Liver (tissue), 9 donors: Measurements from ENCODE around the gene LDLRAD4. TPM values are rescaled to one million over a fixed set of nuclear protein-coding genes. Genes with fewer than 3 reads are reported as not detected.
A peak's percentile ranks its signal among the peaks of the same experiment; 100 is the strongest.

Experiments
- DNase-seq: peaks from one replicate; pipeline ENCODE4 v3.0.0-alpha.2; 2017; ENCODE audit warnings: low spot score
- H3K27ac ChIP-seq, 2 donors: one replicate each; pipeline ENCODE4 v1.7.0; 2013; ENCODE audit warnings: inconsistent platforms in 2 of 2, low read length in 2 of 2, control low read depth in 1 of 2, low read depth in 1 of 2, mild to moderate bottlenecking in 1 of 2
- H3K27me3 ChIP-seq, 4 donors: one replicate each; pipeline versions ENCODE4 v1.6.1 to v1.7.0; 2013; ENCODE audit warnings: low read length in 3 of 4, inconsistent platforms in 1 of 4, mild to moderate bottlenecking in 1 of 4, moderate library complexity in 1 of 4; ENCODE audit not compliant: control insufficient read depth in 4 of 4, insufficient read depth in 4 of 4
- H3K36me3 ChIP-seq, 4 donors: one replicate each; pipeline versions ENCODE4 v1.6.1 to v1.7.0; 2013; ENCODE audit warnings: low read length in 3 of 4, mild to moderate bottlenecking in 3 of 4, low read depth in 1 of 4, moderate library complexity in 1 of 4; ENCODE audit not compliant: control insufficient read depth in 4 of 4, insufficient read depth in 3 of 4
- H3K4me1 ChIP-seq, 4 donors: one replicate each; pipeline versions ENCODE4 v1.6.1 to v1.7.0; 2013; ENCODE audit warnings: low read length in 3 of 4, mild to moderate bottlenecking in 3 of 4, moderate library complexity in 1 of 4; ENCODE audit not compliant: control insufficient read depth in 4 of 4, insufficient read depth in 4 of 4
- H3K4me3 ChIP-seq, 3 donors: one replicate each; pipeline versions ENCODE4 v1.6.1 to v1.7.0; 2013; ENCODE audit warnings: low read length in 3 of 3, control low read depth in 1 of 3, low read depth in 1 of 3, mild to moderate bottlenecking in 1 of 3
- H3K9ac ChIP-seq, 2 donors: one replicate each; pipeline ENCODE4 v1.7.0; 2013; ENCODE audit warnings: low read length in 2 of 2, mild to moderate bottlenecking in 2 of 2, moderate library complexity in 2 of 2, control low read depth in 1 of 2, low read depth in 1 of 2
- H3K9me3 ChIP-seq, 4 donors: one replicate each; pipeline versions ENCODE4 v1.6.1 to v1.7.0; 2013; ENCODE audit warnings: low read length in 3 of 4; ENCODE audit not compliant: control insufficient read depth in 4 of 4
- EGR1 ChIP-seq, 2 donors: IDR thresholded peaks; 2 replicates each; pipeline ENCODE4 v1.6.1; 2016 to 2018; ENCODE audit warnings: antibody characterized with exemption in 2 of 2, low read depth in 2 of 2
- FOXA1 ChIP-seq: IDR thresholded peaks from 2 replicates; pipeline ENCODE4 v1.6.1; 2016; ENCODE audit warnings: antibody characterized with exemption
- FOXA2 ChIP-seq: IDR thresholded peaks from 2 replicates; pipeline ENCODE4 v1.6.1; 2016; ENCODE audit warnings: antibody characterized with exemption
- GABPA ChIP-seq, 2 donors: IDR thresholded peaks in 1 of 2; conservative IDR thresholded peaks in 1 of 2; 2 replicates each; pipeline ENCODE4 v1.6.1; 2016; ENCODE audit warnings: antibody characterized with exemption in 2 of 2, mild to moderate bottlenecking in 1 of 2, moderate library complexity in 1 of 2
- HNF4A ChIP-seq, 2 donors: conservative IDR thresholded peaks; 2 replicates each; pipeline ENCODE4 v1.6.1; 2016; ENCODE audit warnings: antibody characterized with exemption in 2 of 2, mild to moderate bottlenecking in 2 of 2
- HNF4G ChIP-seq: IDR thresholded peaks from 2 replicates; pipeline ENCODE4 v1.6.1; 2016; ENCODE audit warnings: antibody characterized with exemption
- JUND ChIP-seq, 2 donors: IDR thresholded peaks; 2 replicates each; pipeline ENCODE4 v1.6.1; 2016; ENCODE audit warnings: antibody characterized with exemption in 2 of 2
- NR2F2 ChIP-seq: IDR thresholded peaks from 2 replicates; pipeline ENCODE4 v1.6.1; 2016; ENCODE audit warnings: antibody characterized with exemption
- RAD21 ChIP-seq, 2 donors: IDR thresholded peaks; 2 replicates each; pipeline ENCODE4 v1.6.1; 2016; ENCODE audit warnings: antibody characterized with exemption in 2 of 2, mild to moderate bottlenecking in 2 of 2
- RXRA ChIP-seq, 2 donors: IDR thresholded peaks; 2 replicates each; pipeline ENCODE4 v1.6.1; 2017 to 2018; ENCODE audit warnings: antibody characterized with exemption in 2 of 2, mild to moderate bottlenecking in 1 of 2
- SP1 ChIP-seq: IDR thresholded peaks from 2 replicates; pipeline ENCODE4 v1.6.1; 2018; ENCODE audit warnings: antibody characterized with exemption, mild to moderate bottlenecking
- TAF1 ChIP-seq: conservative IDR thresholded peaks from 2 replicates; pipeline ENCODE4 v1.6.1; 2016; ENCODE audit warnings: antibody characterized with exemption, mild to moderate bottlenecking
- YY1 ChIP-seq: IDR thresholded peaks from 2 replicates; pipeline ENCODE4 v1.6.1; 2016; ENCODE audit warnings: antibody characterized with exemption, mild to moderate bottlenecking
- WGBS: extraction: QIAGEN DNeasy Blood & Tissue Kit; methylation state at CpG from one replicate; pipeline ENCODE4 v1.1.7; 2013; 5-methylcytosine and 5-hydroxymethylcytosine counted together
- polyA plus RNA-seq, 2 donors: library from polyadenylated mRNA; stranded (reverse) in 1 of 2; unstranded in 1 of 2; fragments of 200-250 nt in 1 of 2; fragments of >200 nt in 1 of 2; fragmentation: Nextera tagmentation in 1 of 2; extraction: Ambion mirVana in 1 of 2; gene quantifications; one replicate each; pipeline versions ENCODE4 v1.2.1 to v1.2.3, GENCODE V29; 2013 to 2015
- total RNA-seq, 2 donors: library from RNA; depleted of rRNA; stranded (reverse); fragments of >200 nt; gene quantifications; one replicate each; pipeline ENCODE4 v1.2.3, GENCODE V29; 2014
- TF ChIP-seq, protein P1 (sequence below): IDR thresholded peaks from 2 replicates; pipeline ENCODE4 v1.6.1; 2016; ENCODE audit warnings: antibody characterized with exemption
- TF ChIP-seq, protein P2 (sequence below): fragments of 150-350 bp; IDR thresholded peaks from 2 replicates; pipeline ENCODE4 v1.5.1; 2017; ENCODE audit warnings: improper control_type of control experiment, low read depth, low read length; ENCODE audit not compliant: missing input control
- TF ChIP-seq, protein P3 (sequence below): IDR thresholded peaks from 2 replicates; pipeline ENCODE4 v1.6.1; 2016; ENCODE audit warnings: antibody characterized with exemption
- TF ChIP-seq, protein P4 (sequence below): IDR thresholded peaks from 2 replicates; pipeline ENCODE4 v1.6.1; 2016; ENCODE audit warnings: antibody characterized with exemption
- TF ChIP-seq, protein P5 (sequence below): IDR thresholded peaks from 2 replicates; pipeline ENCODE4 v1.6.1; 2016; ENCODE audit warnings: antibody characterized with exemption, mild to moderate bottlenecking
- donor health status: healthy.
- donor health status: healthy.
- donor health status: healthy.
- donor health status: healthy.
- donor health status: healthy.

LDLRAD4 gene
- total and polyA plus RNA-seq, 4 donors, result 4.8 to 41.7 (median 12.7) TPM

DNA sequence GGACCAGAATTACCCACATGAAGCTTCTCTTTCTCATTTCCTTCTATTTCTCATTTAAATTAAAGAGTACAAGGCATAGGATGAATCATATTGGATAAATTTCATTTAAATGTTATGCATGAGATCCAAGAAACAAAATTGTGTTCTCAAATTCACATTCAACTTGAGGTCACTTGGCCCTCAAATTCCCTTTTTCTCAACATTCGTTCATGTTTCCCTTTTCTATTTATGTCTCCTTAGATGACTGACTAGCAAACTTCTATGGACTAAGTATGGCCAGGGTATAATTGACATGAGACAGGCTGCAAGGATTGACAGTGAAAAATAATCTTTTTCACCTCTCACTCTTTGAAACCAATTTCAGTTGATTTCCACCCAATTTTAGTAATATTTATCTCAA, 4.0 kb upstream of the LDLRAD4 start (continued):
- no peak for TF ChIP-seq HNF4A (conservative IDR thresholded peaks at IDR 0.05)
- TF ChIP-seq, protein P1, sequence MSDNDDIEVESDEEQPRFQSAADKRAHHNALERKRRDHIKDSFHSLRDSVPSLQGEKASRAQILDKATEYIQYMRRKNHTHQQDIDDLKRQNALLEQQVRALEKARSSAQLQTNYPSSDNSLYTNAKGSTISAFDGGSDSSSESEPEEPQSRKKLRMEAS, result no peak
- no peak for TF ChIP-seq RAD21 (IDR thresholded peaks at IDR 0.05)
- no peak for TF ChIP-seq FOXA1
- TF ChIP-seq, protein P2, sequence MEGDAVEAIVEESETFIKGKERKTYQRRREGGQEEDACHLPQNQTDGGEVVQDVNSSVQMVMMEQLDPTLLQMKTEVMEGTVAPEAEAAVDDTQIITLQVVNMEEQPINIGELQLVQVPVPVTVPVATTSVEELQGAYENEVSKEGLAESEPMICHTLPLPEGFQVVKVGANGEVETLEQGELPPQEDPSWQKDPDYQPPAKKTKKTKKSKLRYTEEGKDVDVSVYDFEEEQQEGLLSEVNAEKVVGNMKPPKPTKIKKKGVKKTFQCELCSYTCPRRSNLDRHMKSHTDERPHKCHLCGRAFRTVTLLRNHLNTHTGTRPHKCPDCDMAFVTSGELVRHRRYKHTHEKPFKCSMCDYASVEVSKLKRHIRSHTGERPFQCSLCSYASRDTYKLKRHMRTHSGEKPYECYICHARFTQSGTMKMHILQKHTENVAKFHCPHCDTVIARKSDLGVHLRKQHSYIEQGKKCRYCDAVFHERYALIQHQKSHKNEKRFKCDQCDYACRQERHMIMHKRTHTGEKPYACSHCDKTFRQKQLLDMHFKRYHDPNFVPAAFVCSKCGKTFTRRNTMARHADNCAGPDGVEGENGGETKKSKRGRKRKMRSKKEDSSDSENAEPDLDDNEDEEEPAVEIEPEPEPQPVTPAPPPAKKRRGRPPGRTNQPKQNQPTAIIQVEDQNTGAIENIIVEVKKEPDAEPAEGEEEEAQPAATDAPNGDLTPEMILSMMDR, result no peak
- no peak for TF ChIP-seq YY1
- TF ChIP-seq GABPA (IDR thresholded peaks at IDR 0.05 in 1 of 2, conservative IDR thresholded peaks at IDR 0.05 in 1 of 2), result no peak

DNA sequence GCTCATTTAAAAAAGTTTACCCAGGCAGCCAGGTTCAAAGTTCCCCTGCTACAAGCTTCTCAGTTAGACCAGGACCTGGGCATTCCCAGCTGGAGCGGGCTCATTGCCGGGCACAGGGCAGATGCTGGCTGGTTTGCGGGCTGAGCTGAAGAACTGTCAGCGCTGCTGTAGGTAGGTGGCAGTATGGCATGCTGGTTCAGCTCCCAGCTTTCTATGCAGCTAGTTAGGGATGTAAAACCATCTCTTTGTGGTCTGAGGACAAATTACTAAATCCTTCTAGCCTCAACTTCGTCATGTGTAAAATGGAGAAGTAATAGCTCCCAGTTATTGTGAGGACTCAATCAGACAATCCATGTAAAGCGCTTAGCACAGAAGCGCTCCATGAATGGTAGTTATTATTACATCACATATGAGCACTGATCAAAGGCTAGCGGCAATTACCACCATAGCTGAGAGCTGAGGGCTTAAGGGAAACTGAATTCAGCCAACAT, 2.4 kb upstream of the LDLRAD4 start:
- H3K36me3 ChIP-seq, result no peaks in the 10 kb centered on the region
- H3K9ac ChIP-seq, result no peak overlapping the region
- H3K27me3 ChIP-seq, result no peaks in the 10 kb centered on the region
- TF ChIP-seq YY1 (peak; percentile 57), FOXA2 (peak; percentile 14), FOXA1 (no peak), EGR1 (IDR thresholded peaks at IDR 0.05; ENCODE audit: low read depth in 2 of 2) (no peak), RXRA (IDR thresholded peaks at IDR 0.05) (peak; percentile 77 to 82), HNF4G (peak; percentile 76), RAD21 (IDR thresholded peaks at IDR 0.05) (peak; percentile 97 to 98), HNF4A (conservative IDR thresholded peaks at IDR 0.05) (peak; percentile 91 to 92), JUND (IDR thresholded peaks at IDR 0.05) (peak in 1 of 2 donors; percentile 71), GABPA (IDR thresholded peaks at IDR 0.05 in 1 of 2, conservative IDR thresholded peaks at IDR 0.05 in 1 of 2) (no peak), NR2F2 (no peak), SP1 (peak; percentile 84), TAF1 (peak; percentile 50)
- TF ChIP-seq, protein P2, result peak; percentile 83
- TF ChIP-seq, protein P1, result peak; percentile 20
- TF ChIP-seq, protein P3, sequence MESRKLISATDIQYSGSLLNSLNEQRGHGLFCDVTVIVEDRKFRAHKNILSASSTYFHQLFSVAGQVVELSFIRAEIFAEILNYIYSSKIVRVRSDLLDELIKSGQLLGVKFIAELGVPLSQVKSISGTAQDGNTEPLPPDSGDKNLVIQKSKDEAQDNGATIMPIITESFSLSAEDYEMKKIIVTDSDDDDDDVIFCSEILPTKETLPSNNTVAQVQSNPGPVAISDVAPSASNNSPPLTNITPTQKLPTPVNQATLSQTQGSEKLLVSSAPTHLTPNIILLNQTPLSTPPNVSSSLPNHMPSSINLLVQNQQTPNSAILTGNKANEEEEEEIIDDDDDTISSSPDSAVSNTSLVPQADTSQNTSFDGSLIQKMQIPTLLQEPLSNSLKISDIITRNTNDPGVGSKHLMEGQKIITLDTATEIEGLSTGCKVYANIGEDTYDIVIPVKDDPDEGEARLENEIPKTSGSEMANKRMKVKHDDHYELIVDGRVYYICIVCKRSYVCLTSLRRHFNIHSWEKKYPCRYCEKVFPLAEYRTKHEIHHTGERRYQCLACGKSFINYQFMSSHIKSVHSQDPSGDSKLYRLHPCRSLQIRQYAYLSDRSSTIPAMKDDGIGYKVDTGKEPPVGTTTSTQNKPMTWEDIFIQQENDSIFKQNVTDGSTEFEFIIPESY, result no peak
- TF ChIP-seq, protein P4, sequence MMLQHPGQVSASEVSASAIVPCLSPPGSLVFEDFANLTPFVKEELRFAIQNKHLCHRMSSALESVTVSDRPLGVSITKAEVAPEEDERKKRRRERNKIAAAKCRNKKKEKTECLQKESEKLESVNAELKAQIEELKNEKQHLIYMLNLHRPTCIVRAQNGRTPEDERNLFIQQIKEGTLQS, result no peak
- TF ChIP-seq, protein P5, sequence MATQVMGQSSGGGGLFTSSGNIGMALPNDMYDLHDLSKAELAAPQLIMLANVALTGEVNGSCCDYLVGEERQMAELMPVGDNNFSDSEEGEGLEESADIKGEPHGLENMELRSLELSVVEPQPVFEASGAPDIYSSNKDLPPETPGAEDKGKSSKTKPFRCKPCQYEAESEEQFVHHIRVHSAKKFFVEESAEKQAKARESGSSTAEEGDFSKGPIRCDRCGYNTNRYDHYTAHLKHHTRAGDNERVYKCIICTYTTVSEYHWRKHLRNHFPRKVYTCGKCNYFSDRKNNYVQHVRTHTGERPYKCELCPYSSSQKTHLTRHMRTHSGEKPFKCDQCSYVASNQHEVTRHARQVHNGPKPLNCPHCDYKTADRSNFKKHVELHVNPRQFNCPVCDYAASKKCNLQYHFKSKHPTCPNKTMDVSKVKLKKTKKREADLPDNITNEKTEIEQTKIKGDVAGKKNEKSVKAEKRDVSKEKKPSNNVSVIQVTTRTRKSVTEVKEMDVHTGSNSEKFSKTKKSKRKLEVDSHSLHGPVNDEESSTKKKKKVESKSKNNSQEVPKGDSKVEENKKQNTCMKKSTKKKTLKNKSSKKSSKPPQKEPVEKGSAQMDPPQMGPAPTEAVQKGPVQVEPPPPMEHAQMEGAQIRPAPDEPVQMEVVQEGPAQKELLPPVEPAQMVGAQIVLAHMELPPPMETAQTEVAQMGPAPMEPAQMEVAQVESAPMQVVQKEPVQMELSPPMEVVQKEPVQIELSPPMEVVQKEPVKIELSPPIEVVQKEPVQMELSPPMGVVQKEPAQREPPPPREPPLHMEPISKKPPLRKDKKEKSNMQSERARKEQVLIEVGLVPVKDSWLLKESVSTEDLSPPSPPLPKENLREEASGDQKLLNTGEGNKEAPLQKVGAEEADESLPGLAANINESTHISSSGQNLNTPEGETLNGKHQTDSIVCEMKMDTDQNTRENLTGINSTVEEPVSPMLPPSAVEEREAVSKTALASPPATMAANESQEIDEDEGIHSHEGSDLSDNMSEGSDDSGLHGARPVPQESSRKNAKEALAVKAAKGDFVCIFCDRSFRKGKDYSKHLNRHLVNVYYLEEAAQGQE, result peak; percentile 75
- no peak overlapping the region for H3K4me3 ChIP-seq
- DNase-seq, result no peak
- peaks cover 8 to 45% (median 35%) of the 10 kb centered on the region in 4 donors for H3K4me1 ChIP-seq
- H3K9me3 ChIP-seq, result no peaks in the 10 kb centered on the region
- peak overlapping the region; percentile 75 to 80 for H3K27ac ChIP-seq
- WGBS, result 9% methylated on average over 8 of the region's 8 CpGs
